SK-N-SH (cell line): Measurements from ENCODE around the gene ARHGAP4.

Experiments used
- CTCF ChIP-seq: fragments of 200-600 bp; sonication (generic); IDR thresholded peaks from 2 replicates; pipeline ENCODE4 v1.6.1; 2017; ENCODE audit warnings: antibody characterized with exemption, mild to moderate bottlenecking, moderate library complexity
- ELF1 ChIP-seq: IDR thresholded peaks from 2 replicates; pipeline ENCODE4 v1.4.0; 2012
- EP300 ChIP-seq, 2 experiments: IDR thresholded peaks; 2 replicates each; pipeline versions ENCODE4 v1.4.0 to v1.6.1; 2012; ENCODE audit warnings: borderline replicate concordance in 1 of 2, low read depth in 1 of 2, low read length in 1 of 2
- EZH2phosphoT487 ChIP-seq: fragments of 200-600 bp; sonication (generic); IDR thresholded peaks from 2 replicates; pipeline ENCODE4 v1.6.1; 2017; ENCODE audit warnings: low read depth, mixed run types, mild to moderate bottlenecking, antibody characterized with exemption, moderate library complexity, borderline replicate concordance
- FOXJ3 ChIP-seq: sonication (generic); formaldehyde crosslinking; IDR thresholded peaks from 2 replicates; pipeline ENCODE4 v1.5.1; 2020; ENCODE audit warnings: mild to moderate bottlenecking, missing genetic modification reagents
- GATA2 ChIP-seq: sonication (generic); formaldehyde crosslinking; IDR thresholded peaks from 2 replicates; pipeline ENCODE4 v1.5.0; 2020; ENCODE audit warnings: mild to moderate bottlenecking, missing genetic modification reagents
- NFIC ChIP-seq: IDR thresholded peaks from 2 replicates; pipeline ENCODE4 v1.4.0; 2012; ENCODE audit warnings: borderline replicate concordance
- POLR2AphosphoS5 ChIP-seq: IDR thresholded peaks from 2 replicates; pipeline ENCODE4 v1.6.1; 2012; ENCODE audit warnings: low read depth, low read length
- TCF12 ChIP-seq: IDR thresholded peaks from 2 replicates; pipeline ENCODE4 v1.4.0; 2012
- USF1 ChIP-seq: IDR thresholded peaks from 2 replicates; pipeline ENCODE4 v1.4.0; 2012; ENCODE audit warnings: low read depth, borderline replicate concordance
- USF2 ChIP-seq: fragments of 150-350 bp; IDR thresholded peaks from 2 replicates; pipeline ENCODE4 v1.6.1; 2017; ENCODE audit warnings: antibody characterized with exemption, low read length, low read depth, borderline replicate concordance

GRCh38 chrX:153939573-153939972 is 13.5 kb upstream of the ARHGAP4 start:
- TF ChIP-seq POLR2AphosphoS5 (no peak), USF1 (no peak), NFIC (no peak), EP300 (IDR thresholded peaks at IDR 0.05; ENCODE audit: borderline replicate concordance in 1 of 2, low read depth in 1 of 2, low read length in 1 of 2) (no peak), TCF12 (no peak), USF2 (no peak), ELF1 (no peak), GATA2 (CRISPR knock-in tag) (no peak), CTCF (no peak), EZH2phosphoT487 (no peak), FOXJ3 (no peak)
